ENCODE results near the gene ABCA2.
"Not testable (repeated sequence)": the region's sequence is repeated elsewhere in the genome, so short reads cannot be mapped to it uniquely, and the experiment has no call there.

ABCA2 gene

DNA sequence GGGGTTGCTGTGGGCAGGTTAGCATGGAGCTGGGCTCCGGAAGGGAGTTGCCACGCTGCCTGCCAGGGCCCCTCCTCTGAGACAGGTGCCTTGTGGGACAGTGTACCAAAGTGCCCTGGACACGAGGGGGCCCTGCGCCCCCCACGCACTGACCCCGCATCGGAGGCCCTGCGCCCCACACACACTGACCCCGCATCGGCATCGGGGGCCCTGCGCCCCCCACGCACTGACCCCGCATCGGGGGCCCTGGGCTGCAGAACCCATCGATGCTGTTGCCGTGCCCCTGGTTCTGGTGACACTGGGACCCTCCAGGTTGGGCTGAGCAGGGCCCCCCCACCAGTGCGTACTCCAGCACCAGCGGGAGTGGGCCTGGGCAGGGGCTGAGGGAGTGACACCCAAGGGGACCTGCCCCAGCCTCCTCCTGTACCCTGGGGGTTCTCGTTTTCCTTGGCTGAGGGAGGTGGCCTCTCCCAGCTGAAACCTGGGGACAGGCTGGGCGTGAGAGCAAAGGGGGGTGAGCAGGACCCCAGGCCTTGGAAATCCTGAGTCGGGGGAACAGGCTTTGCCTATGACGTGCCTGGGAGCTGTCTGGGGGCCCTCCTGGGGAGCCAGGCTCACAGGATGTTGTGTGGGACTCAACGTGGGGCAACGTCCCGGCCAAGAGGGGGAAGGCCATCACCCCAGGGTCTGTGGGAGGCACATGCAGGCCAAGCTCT, 35.4 kb upstream of the ABCA2 start:
- no peak for DNase-seq (ENCODE audit: low read depth in 2 of 2)

DNA sequence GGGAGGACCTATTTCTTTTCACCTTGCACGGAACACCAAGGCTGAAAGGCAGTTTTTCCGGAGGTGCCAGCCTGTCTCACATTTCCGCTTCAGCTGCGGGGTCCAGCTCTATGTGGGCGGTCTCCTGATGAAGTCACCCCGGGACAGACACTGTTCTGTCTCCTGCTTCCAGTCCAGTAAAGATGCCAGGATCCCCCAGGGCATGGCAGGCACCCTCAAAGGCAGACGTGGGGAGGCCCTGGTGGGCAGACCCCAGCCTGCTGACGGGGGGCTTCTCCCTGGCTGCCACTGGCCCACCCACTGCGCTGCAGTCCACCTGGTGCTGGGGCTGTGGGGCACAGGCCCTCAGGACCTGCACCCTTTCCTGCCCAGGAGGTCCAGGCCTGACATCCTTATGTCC, 34.8 kb upstream of the ABCA2 start:
- DNase-seq (ENCODE audit: low read depth in 2 of 2), result not testable (repeated sequence)

DNA sequence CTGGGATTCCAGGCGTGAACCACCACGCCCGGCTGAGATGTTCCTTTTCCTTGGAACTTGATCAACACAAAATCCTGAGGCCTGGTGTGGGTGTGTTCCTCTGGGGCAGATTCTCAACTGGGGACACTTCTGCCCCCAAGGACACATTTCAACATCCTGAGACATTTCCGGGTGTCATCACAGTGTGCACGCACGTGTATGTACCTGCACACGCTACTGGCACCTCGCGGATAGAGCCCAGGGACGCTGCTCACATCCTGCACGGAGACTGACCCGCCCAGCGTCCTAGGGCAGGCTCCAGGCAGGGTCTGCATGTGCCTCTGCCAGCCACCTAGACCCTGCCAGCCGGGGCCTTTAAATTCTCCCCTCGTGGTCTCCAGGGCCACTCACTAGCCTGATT, 34.3 kb upstream of the ABCA2 start:
- DNase-seq (ENCODE audit: low read depth in 2 of 2), result no peak

DNA sequence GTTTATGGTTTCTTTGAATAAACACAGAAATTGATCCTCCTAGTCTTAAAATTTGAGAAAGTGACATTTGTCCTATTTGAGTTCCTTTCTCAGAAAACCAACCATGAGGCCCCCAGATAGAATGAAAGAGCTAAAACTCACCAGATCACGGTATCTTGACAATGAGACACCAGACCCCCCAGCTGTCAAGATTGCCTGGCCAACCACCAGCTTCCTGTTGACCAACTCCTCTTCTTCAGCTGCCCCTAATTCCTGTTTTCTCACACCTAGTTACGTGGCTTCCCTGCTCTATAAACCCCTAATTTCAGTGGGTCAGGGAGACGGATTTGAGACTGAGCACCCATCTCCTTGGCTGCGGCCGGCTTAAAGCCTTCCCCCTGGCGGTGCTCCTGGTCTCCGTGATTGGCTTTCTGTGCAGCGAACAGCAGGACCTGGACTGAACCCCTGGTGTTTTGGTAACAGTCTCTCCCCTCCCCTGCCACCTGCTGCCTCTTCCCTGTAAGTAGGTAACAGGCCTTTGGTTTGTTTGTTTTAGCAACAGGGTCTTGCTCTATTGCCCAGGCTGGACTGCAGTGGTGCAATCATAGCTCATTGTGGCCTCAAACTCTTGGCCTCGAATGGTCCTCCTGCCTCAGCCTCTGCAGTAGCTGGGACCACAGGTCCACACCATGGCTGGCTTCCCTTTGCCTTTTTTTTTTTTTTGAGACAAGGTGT, 30.6 kb upstream of the ABCA2 start:
- no peak for DNase-seq (ENCODE audit: low read depth in 2 of 2)

DNA sequence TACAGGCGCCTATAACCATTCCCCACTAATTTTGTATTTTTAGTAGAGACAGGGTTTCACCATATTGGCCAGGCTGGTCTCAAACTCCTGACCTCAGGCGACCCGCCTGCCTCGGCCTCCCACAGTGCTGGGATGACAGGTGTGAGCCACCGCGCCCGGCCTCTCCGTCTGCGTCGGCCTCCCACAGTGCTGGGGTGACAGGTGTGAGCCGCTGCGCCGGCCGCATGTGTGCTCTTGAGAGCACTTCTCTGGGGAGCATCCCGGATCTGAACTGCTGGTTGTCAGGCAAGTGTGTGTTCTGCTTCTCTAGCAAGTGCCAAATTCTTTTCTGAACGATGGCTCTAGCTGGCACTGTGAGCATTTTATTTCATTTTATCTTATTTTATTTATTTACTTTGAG, 29.5 kb upstream of the ABCA2 start:
- DNase-seq (ENCODE audit: low read depth in 2 of 2), result no peak

DNA sequence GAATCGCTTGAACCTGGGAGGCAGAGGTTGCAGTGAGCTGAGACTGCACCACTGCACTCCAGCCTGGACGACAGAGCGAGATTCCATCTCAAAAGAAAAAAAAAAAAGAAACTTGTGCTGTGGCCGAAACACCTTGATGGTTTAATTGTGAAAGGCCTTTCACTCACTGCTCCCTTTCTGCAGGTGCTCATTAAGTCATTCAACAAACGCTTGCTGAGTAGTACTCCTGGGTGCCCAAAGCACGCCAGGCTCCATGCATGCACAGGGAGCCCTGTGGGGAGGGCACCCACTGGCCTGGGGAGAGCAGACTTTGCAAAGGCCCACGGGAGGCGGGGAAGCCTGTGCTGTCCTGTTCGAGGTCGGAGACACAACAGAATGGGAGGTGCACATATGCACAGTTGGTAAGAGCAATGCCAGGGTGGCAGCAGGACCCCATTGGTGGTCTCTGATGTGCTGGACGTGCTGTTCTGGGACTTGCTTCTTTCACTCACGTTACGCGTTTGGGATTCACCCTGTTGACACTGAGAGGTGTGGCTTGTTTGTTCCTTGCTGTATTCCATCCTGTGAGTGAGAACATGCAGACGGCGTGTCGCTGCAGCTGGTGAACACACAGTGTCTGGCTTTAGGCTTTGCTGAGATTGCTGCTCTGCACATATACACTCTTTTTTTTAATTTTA, 28.8 kb upstream of the ABCA2 start:
- no peak for DNase-seq (ENCODE audit: low read depth in 2 of 2)

DNA sequence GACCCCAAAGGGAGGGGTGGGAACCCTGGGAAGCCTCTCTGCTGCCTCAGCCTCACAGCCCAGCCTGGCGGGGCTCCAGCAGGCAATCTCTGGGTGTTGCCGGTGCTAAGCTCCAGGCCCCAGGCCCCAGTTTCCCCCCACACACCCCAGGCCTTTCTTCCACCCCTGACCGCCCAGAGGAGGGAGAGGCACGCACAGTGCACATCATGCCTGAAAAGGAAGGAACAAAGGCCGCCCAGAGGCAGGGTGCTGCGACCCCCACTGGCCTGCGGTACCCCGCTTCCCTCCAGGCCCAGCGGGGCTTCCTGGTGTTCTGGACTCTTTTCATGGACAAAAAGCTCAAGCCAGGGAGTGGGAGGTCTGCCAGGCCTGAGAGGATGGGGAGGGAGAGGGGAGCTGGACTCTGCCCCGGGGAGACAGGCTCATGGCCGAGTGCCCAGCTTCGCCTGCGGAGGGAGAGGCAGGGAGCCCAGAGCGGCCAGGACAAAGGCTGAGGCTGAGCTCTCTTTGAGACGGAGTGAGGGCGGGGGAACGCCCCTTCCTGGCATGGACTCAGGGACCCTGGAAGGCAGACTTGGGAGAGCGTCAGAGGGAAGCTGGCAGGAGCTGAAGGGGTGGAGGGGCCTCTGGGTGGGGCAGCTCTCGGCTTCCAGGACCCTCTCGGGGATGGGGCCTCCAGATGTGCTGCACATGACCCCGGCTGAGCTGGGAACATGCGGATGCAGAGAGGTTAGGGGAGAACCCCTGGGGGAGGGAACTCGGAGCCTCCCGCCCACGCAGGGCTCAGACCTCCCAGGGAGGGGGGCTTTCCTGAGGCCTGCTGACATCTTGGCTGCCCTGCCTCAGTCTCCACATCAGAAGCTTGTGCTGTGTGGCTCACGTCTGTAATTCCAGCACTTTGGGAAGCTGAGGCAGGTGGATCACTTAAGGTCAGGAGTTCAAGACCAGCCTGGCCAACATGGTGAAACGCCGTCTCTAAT, 27.6 kb upstream of the ABCA2 start:
- DNase-seq (ENCODE audit: low read depth in 2 of 2), result no peak

DNA sequence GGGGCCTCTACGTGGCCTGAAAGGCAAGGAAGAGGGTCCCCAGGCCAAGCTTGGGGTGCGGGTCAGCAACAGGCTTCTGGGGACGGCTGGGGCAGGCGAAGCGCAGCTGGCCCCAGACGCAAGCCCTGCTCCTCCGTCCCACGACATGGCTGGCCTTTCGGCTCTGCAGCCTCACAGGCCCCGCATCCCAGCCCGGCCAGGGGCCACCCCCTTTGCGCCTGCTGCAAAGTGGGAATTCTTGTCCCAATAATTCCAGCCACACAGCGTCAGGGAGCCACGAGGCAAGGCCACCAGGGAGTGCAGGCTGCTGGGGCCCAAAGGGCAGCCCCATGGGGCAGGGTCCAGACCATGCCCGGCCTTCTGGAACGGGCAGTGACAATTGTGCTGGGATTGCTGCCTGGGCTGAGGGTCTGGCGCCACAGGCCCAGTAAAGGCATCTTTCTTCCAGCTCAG, 26.9 kb upstream of the ABCA2 start:
- no peak for DNase-seq (ENCODE audit: low read depth in 2 of 2)

DNA sequence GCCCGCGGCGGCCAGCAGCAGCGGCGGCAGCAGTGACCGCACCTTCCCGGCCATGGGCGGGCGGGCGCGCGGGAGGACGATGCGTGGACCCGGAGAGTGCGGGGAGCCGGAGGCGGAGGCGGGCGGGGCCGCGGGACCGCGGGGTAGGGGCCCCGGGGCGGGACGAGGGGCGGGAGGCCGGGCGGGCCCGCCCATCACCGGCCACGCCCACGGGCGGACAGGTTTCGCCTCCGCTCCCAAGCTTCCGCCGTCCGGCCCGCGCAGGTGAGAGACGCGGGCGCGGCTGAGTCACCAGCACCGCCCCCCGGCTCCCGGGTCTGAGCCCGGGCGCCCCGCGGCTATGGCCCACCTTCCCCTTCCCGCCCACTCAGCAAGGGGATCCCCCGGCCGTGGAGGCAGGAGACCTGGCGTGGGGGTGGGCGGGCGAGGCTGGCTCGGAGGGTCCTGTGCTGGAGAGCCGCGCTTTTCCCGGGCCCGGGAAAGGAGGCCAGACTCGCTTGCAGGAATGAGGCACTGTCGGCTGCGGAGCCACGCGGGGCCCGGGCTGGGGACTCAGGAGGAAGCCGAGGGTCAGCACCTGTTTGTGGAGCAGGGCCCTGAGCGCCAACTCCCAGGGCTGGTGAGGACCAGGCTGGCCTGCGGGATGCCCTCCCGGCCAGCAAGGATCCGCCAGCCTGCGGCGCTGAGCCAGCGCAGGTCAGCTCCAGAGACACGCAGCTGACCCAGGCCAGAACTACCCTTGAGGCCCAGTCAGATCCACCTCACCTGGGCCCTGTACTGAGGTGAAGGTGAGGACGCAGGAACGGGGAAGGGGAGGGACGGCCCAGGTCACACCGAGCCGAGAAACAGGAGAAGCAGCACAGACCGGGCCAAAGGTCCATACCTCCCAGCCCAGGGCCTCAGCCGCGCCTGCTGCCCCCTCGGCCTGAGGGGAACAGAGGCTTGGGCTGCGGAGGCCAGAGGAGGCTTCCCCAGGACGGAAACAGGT, 26.2 kb upstream of the ABCA2 start, which contains the start of gene ENTPD2:
TSS of gene ENTPD2 (minus strand) at position 118 of the 988 bp plus-strand sequence. CDS start at position 54, 64 bp downstream.
- DNase-seq (ENCODE audit: low read depth in 2 of 2), result peak; percentile 29 to 48

DNA sequence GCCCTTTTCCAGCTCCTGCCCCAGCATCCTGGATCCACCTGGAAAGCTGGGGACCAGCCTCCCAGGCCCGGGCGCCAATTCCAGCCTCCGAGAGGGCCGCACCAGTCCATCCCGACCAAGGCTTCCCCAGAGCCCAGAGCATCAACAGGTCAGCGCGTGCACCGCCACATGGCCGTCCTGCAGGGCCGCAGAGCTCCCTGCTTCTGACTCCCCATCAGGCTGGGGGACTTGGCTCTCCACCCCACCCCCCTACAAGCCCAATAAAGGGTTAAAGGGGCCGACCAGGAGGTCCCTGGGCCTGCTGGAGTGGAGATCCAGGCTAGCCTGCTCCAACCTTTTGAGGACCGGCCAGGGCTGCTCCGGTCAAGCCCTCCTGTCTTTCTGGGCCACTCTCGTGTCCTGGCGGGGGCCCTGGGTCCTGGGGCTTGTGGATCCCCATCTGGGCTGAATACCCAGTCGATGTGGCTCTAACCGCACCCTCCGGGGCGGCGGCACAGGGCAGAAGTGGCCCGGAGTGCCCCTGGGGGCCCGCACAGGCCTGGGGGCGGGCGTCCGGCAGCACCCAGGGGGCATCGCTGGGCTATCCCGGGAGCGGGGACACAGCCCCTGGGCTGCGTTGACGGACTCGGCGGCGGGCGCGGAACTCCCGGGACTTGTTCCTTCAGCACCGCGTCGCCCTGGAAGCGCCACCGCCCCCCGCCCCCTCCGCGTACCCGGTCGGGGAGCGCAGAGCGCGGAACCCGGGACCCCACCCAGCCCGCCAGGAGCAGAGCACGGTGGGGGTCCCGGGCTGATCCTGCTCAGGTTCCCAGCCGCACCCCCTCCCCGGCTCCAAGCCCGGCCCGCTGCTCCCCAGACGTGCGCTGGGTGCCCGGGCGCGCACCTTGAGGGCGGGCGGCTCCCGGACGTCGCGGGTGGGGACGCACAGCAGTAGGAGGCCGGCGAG, 25.2 kb upstream of the ABCA2 start:
- DNase-seq (ENCODE audit: low read depth in 2 of 2), result no peak

DNA sequence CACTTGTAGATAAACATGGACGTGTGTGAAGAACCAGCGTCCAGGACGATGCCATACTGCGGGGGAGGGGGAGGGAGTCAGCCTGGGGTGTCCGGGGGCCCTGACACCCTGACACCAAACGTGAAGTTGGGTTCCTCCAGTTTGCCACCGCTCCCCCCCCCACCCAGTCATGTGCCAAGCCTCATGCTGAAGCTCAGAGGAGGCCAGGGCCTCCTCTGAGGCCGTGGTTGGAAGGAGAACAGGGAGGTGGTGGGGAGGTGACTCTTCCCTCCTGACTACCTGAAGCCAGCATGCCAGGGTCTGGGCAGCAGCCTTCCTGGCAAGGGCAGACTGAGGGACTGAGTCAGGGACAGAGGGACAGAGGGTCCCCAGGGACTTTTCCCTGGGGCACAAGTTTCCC, 24.3 kb upstream of the ABCA2 start:
- DNase-seq (ENCODE audit: low read depth in 2 of 2), result no peak

DNA sequence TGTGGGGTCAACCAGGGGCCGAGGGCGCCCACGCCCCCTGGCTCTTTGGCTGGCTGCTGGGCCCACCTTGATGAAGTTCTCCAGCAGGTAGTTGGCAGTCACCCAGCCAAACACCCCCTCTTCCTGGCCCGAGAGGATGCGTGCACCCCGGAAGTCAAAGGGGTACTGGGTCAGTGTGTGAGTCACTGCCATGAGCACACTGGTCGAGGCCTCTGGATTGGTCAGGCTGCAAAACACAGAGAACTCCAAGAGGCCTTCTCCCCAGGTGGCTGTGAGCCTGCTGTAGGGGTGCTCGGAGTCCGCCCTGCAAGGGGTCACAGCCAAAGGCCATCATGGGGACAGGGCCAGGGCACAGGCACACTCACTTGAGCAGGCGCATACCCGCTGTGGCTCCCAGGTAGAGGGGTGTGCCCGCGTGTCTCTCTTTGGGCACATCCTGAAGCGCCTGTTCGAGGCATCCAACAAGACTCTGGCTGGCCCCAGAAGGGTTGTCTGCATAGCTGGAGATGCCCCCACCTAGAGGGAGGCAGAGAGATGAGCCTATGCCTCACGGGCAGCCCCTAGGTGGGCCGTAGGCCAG, 23.2 kb upstream of the ABCA2 start:
- no peak for DNase-seq (ENCODE audit: low read depth in 2 of 2)

DNA sequence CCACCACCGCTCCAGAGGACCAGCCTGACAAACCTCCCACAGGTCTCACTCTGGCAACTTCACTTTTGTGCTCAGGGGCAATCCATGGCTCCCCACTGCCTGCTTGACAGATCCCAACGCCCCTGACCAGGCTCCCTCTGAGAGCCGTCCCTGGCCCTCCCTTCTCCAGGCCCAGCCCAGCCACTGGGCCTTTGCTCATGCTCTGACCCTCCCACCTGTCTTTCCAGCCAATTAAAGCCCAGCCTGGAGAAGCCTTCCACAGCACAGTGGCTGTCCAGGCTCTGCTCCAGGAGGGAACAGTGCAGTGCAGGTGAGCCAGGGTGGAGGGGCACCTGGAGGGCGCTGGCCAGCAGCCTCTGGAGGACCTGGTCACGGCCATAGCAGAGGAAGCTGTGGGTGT, 22.5 kb upstream of the ABCA2 start:
- no peak for DNase-seq (ENCODE audit: low read depth in 2 of 2)

DNA sequence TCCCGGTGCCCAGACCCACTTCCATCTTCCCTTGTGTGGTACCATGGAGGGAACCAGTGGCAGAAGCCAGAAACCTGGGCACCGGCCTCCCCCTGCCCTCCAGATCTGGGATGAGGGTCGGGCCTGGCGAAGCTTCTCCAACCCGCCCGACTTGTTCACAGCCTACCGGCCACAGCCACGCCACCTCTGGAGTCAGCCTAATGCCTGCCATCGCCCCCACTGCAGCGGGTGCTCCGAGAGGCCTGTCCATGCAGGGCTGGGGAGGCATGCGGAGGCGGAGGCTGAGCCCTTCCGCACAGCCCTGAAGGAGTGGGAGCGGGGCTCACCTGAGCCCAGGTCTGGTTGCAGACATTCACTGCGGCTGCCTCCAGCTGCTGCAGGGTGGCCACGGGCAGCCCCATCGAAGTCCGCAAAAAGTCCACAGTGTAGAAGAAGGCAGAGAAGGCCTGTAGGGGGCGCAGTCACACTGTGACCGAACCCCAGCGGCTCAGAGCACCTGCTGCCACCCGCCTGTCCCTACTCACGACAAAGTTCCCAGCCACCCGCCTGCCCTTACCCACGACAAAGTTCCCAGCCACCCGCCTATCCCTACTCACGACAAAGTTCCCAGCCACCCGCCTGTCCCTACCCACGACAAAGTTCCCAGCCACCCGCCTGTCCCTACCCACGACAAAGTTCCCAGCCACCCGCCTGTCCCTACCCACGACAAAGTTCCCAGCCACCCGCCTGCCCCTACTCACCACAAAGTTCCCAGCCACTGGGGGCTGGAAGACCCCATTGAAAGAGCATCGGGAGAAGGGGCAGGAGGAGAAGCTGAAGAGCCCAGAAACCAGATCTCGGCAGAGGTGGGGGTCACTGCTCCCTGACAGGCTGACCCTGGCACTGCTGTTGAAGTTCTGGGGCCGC, 21.8 kb upstream of the ABCA2 start:
- DNase-seq (ENCODE audit: low read depth in 2 of 2), result peak; percentile 43 to 48

DNA sequence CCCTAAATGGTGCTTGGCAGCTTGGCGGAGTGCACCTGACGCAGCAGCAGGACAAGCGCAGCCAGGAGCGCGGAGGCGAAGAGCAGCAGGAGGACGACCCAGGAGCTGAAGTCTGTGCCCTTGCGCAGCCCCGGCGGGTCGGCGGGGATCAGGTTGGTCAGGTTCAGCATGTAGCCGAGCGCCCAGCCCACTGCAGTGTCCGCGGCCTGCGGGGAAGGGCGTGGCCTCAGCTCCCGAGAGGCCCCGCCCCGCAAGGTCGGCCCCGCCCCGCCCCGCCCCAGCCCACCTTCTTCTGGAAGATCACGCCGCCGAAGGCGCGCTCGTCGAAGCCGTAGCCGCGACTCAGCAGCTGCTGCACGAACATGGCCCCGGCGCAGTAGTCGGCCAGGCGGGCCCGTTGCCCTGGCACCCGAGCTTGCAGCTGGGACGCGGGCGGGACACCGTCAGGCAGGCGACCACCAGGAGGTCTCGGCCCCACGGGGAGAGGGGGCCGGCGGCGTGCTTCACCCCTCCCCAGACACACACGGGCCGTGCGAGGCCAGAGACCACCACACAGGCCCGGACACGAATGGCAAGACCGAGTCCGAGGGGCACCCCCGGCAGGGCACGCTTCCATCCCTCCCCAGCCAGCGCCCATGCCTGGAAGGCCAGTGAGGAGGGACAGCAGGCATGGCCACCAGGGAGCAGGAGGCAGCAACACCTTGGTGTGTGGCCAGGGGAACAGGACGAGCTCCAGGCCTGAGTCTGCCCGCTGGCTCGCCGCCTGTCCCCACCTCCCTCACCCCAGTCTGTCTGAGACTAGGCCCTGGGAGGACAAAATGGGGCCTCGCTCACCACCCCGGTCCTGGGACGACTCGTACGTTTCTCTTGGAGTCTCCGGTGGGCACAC, 20.9 kb upstream of the ABCA2 start:
- DNase-seq (ENCODE audit: low read depth in 2 of 2), result no peak

DNA sequence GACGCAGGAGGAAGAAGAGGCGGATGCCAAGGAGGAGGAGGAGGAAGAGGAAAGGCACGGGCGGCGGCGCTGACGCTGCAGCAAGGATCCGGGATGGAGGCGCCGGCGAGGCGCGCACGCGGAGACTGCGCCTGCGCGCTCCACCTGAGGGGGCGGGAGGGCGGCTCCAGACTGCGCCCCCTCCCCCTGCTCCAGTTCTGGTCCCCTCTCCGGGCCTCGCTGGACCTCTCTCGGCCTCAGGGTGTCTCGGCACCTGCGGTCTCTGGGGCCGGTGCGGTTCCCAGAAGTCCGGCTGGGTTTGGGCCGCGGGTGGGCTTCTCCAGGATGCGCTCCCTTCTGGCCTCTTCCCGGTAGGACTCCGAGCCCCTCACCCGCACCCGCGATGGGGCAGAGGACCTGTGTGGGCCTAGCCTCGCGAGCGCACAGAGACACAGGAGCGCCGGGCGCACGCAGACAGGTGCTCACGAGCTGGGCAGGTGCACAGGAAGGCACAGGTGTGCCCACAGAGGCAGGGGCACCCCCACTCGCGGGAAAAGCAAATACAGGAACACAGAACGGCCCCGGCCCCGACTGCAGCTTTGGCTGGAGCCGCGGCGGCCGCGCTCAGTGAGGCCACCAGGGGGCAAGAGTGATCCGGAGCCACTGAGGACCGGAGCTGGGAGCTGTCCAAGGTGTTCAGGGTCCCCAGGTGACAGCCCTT, 18.2 kb upstream of the ABCA2 start, which contains the start of gene NPDC1:
TSS of gene NPDC1 (minus strand) at position 90 of the 700 bp plus-strand sequence. CDS start 188 bp downstream, outside the sequence.
- DNase-seq (ENCODE audit: low read depth in 2 of 2), result peak; percentile 66 to 76

Data from stimulated activated CD4-positive, alpha-beta T cell treated with anti-CD3 and anti-CD28 coated beads, Interleukin-1b, Interleukin-23, amount 100 ng/mL, for 4 hours (primary cell).